ENCODE results near the gene OR6A2.

GRCh38 chr11:6746626-6747025 is 52.9 kb downstream of the OR6A2 start:
- no peak for TF ChIP-seq SUZ12 (IDR thresholded peaks at IDR 0.05; ENCODE audit: extremely low read depth, insufficient read depth, insufficient read length)
- TF ChIP-seq ZNF274 (IDR thresholded peaks at IDR 0.05; ENCODE audit: low read depth, low read length): no peak
